SK-N-SH (cell line): ENCODE results near the gene CACNA1D. TPM values are rescaled to one million over a fixed set of nuclear protein-coding genes. Genes with fewer than 3 reads are reported as not detected.

Experiments
- CTCF ChIA-PET: fragments of 300-600, 350-600 bp; formaldehyde crosslinking; extraction: SDS; loops from one replicate; lab custom pipeline; 2021; lab: Yijun Ruan, JAX
- POLR2A ChIA-PET: fragments of 350-600 bp; sonication (Branson Sonifier 250); formaldehyde crosslinking; extraction: SDS; loops from one replicate; lab custom pipeline; 2020; ENCODE audit warnings: antibody characterized with exemption, inconsistent platforms; lab: Yijun Ruan, JAX
- DNase-seq: peaks from one replicate; pipeline ENCODE4 v3.0.0; 2012
- H2AFZ ChIP-seq: fragments of 200-600 bp; sonication (generic); 2 replicates; pipeline ENCODE4 v1.8.1; 2016; ENCODE audit warnings: antibody characterized with exemption, mild to moderate bottlenecking, low read depth
- H3F3A ChIP-seq: fragments of 200-600 bp; sonication (generic); replicated peaks from 2 replicates; pipeline ENCODE3; 2016; ENCODE audit warnings: antibody characterized with exemption, mild to moderate bottlenecking; ENCODE audit not compliant: insufficient read depth
- H3K27ac ChIP-seq, 2 experiments: fragments of 200-500 bp in 1 of 2; fragments of 200-600 bp in 1 of 2; sonication (Bioruptor generic) in 1 of 2; sonication (generic), shearing (Covaris generic) in 1 of 2; 2 replicates each; pipeline versions ENCODE4 v1.5.1 to v1.6.1; 2014 to 2016; ENCODE audit warnings: low read depth in 2 of 2, inconsistent platforms in 1 of 2, low read length in 1 of 2, mild to moderate bottlenecking in 1 of 2, mixed read lengths in 1 of 2
- H3K27me3 ChIP-seq: fragments of 200-600 bp; sonication (generic), shearing (Covaris generic); 2 replicates; pipeline ENCODE4 v1.6.1; 2016; ENCODE audit warnings: mixed run types; ENCODE audit not compliant: insufficient read depth
- H3K36me3 ChIP-seq, 2 experiments: fragments of 200-500 bp in 1 of 2; fragments of 200-600 bp in 1 of 2; sonication (Bioruptor generic) in 1 of 2; sonication (generic) in 1 of 2; replicated peaks in 1 of 2; 2 replicates each; pipeline versions ENCODE3 to v1.5.1; 2014 to 2016; ENCODE audit warnings: low read length in 1 of 2, mild to moderate bottlenecking in 1 of 2; ENCODE audit not compliant: insufficient read depth in 2 of 2, control insufficient read depth in 1 of 2
- H3K4me1 ChIP-seq, 2 experiments: fragments of 200-500 bp in 1 of 2; fragments of 200-600 bp in 1 of 2; sonication (Bioruptor generic) in 1 of 2; sonication (generic), shearing (Covaris generic) in 1 of 2; 2 replicates each; pipeline versions ENCODE4 v1.5.1 to v1.6.1; 2014 to 2016; ENCODE audit warnings: low read depth in 1 of 2, low read length in 1 of 2, mixed run types in 1 of 2; ENCODE audit not compliant: insufficient read depth in 2 of 2, control insufficient read depth in 1 of 2
- H3K4me2 ChIP-seq: fragments of 200-600 bp; sonication (generic), shearing (Covaris generic); 2 replicates; pipeline ENCODE4 v1.6.1; 2017; ENCODE audit warnings: mixed run types
- H3K4me3 ChIP-seq, 2 experiments: fragments of 200-500 bp in 1 of 2; fragments of 200-600 bp in 1 of 2; sonication (Bioruptor generic) in 1 of 2; sonication (generic), shearing (Covaris generic) in 1 of 2; 2 replicates each; pipeline versions ENCODE4 v1.5.1 to v1.8.1; 2014 to 2016; ENCODE audit warnings: low read depth in 2 of 2, inconsistent platforms in 1 of 2, low read length in 1 of 2, mild to moderate bottlenecking in 1 of 2, mixed read lengths in 1 of 2, moderate library complexity in 1 of 2
- H3K79me2 ChIP-seq: fragments of 200-600 bp; sonication (generic); 2 replicates; pipeline ENCODE4 v1.8.1; 2017; ENCODE audit warnings: mild to moderate bottlenecking; ENCODE audit not compliant: insufficient read depth
- H3K9ac ChIP-seq: fragments of 200-600 bp; sonication (generic); 2 replicates; pipeline ENCODE4 v1.6.1; 2017; ENCODE audit warnings: mixed run types
- H3K9me2 ChIP-seq: fragments of 200-600 bp; sonication (generic); 2 replicates; pipeline ENCODE4 v1.6.1; 2017; ENCODE audit warnings: mixed run types
- H3K9me3 ChIP-seq: fragments of 200-600 bp; sonication (generic); 2 replicates; pipeline ENCODE4 v1.6.1; 2017; ENCODE audit warnings: mixed run types, mild to moderate bottlenecking, moderate library complexity
- H4K20me1 ChIP-seq: fragments of 200-600 bp; sonication (generic); 2 replicates; pipeline ENCODE4 v1.6.1; 2017; ENCODE audit warnings: mild to moderate bottlenecking, mixed run types; ENCODE audit not compliant: insufficient read depth
- EP300 ChIP-seq, 2 experiments: IDR thresholded peaks; 2 replicates each; pipeline versions ENCODE4 v1.4.0 to v1.6.1; 2012; ENCODE audit warnings: borderline replicate concordance in 1 of 2, low read depth in 1 of 2, low read length in 1 of 2
- EZH2phosphoT487 ChIP-seq: fragments of 200-600 bp; sonication (generic); IDR thresholded peaks from 2 replicates; pipeline ENCODE4 v1.6.1; 2017; ENCODE audit warnings: low read depth, mixed run types, mild to moderate bottlenecking, antibody characterized with exemption, moderate library complexity, borderline replicate concordance
- FOSL2 ChIP-seq: IDR thresholded peaks from 2 replicates; pipeline ENCODE4 v1.4.0; 2012; ENCODE audit warnings: low read depth, mild to moderate bottlenecking, moderate library complexity, borderline replicate concordance
- FOXJ3 ChIP-seq: sonication (generic); formaldehyde crosslinking; IDR thresholded peaks from 2 replicates; pipeline ENCODE4 v1.5.1; 2020; ENCODE audit warnings: mild to moderate bottlenecking, missing genetic modification reagents
- FOXM1 ChIP-seq: IDR thresholded peaks from 2 replicates; pipeline ENCODE4 v1.4.0; 2012; ENCODE audit warnings: low read depth, mild to moderate bottlenecking
- GABPA ChIP-seq: IDR thresholded peaks from 2 replicates; pipeline ENCODE4 v1.4.0; 2012; ENCODE audit warnings: low read depth, mild to moderate bottlenecking
- GATA2 ChIP-seq: sonication (generic); formaldehyde crosslinking; IDR thresholded peaks from 2 replicates; pipeline ENCODE4 v1.5.0; 2020; ENCODE audit warnings: mild to moderate bottlenecking, missing genetic modification reagents
- MXI1 ChIP-seq: IDR thresholded peaks from 2 replicates; pipeline ENCODE4 v1.6.1; 2012; ENCODE audit warnings: mild to moderate bottlenecking, low read depth, low read length, improper control_type of control experiment
- NFIC ChIP-seq: IDR thresholded peaks from 2 replicates; pipeline ENCODE4 v1.4.0; 2012; ENCODE audit warnings: borderline replicate concordance
- POLR2AphosphoS5 ChIP-seq: IDR thresholded peaks from 2 replicates; pipeline ENCODE4 v1.6.1; 2012; ENCODE audit warnings: low read depth, low read length
- RXRA ChIP-seq: IDR thresholded peaks from 2 replicates; pipeline ENCODE4 v1.4.0; 2012; ENCODE audit warnings: low read depth, mild to moderate bottlenecking, borderline replicate concordance
- SIN3A ChIP-seq: IDR thresholded peaks from 2 replicates; pipeline ENCODE4 v1.6.1; 2012; ENCODE audit warnings: low read depth, mild to moderate bottlenecking, low read length, moderate library complexity, borderline replicate concordance
- TAF1 ChIP-seq: IDR thresholded peaks from 2 replicates; pipeline ENCODE4 v1.6.1; 2012; ENCODE audit warnings: low read depth, mild to moderate bottlenecking, low read length, moderate library complexity, borderline replicate concordance
- USF1 ChIP-seq: IDR thresholded peaks from 2 replicates; pipeline ENCODE4 v1.4.0; 2012; ENCODE audit warnings: low read depth, borderline replicate concordance
- YY1 ChIP-seq: IDR thresholded peaks from 2 replicates; pipeline ENCODE4 v1.4.0; 2012; ENCODE audit warnings: low read depth, mild to moderate bottlenecking
- WGBS: methylation state at CpG from one replicate; pipeline ENCODE4 v1.1.6; 2017; ENCODE audit warnings: low lambda C conversion rate; 5-methylcytosine and 5-hydroxymethylcytosine counted together
- polyA plus RNA-seq, 3 experiments: library from polyadenylated mRNA; depleted of rRNA; stranded (reverse); fragments of >200 nt; gene quantifications; 2 replicates each; pipeline ENCODE4 v1.2.3, GENCODE V29; 2012
- TF ChIP-seq, protein P1 (sequence below): fragments of 200-600 bp; sonication (generic); IDR thresholded peaks from 2 replicates; pipeline ENCODE4 v1.6.1; 2017; ENCODE audit warnings: antibody characterized with exemption, mild to moderate bottlenecking, moderate library complexity

Gene CACNA1D
- polyA plus RNA-seq, 1 of the 3 experiments (the other 2 are of a cell fraction) = 0.12 TPM

DNA sequence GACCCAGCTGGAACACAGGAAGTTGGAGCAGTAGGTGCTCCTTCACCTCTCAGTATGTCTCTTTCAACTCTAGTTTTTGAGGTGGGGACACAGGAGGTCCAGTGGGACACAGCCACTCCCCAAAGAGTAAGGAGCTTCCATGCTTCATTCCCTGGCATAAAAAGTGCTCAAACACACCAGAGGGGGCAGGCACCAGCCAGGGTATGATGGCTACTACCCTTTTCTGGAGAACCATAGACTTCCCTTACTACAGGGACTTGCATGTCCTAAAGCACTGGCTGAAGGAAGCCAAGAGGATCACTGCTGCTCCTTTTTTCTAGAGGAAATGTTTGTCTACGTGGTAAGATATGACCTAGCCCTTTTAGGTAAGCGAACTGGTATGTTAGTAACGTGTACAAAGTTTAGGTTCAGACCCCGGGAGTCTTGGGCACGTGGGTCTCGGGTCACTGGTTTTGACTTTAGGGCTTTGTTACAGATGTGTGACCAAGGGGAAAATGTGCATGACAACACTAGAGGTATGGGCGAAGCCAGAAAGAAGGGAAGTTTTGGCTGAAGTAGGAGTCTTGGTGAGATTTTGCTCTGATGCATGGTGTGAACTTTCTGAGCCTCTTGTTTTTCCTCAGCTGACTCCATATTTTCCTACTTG lies 363.8 kb downstream of the CACNA1D start:
- Histone ChIP-seq H3K4me2 (no peak overlapping the region), H3K27ac (no peak overlapping the region), H3K4me3 (no peak overlapping the region), H2AFZ (no peak overlapping the region), H3K9me3 (no peaks in the 10 kb centered on the region), H3K9me2 (peaks cover 2% of the 10 kb centered on the region; the same call in 1 of the 2 replicates), H4K20me1 (no peaks in the 10 kb centered on the region), H3K4me1 (no peaks in the 10 kb centered on the region), H3F3A (no peaks in the 10 kb centered on the region), H3K79me2 (no peaks in the 10 kb centered on the region), H3K36me3 (peaks cover 14 to 36% of the 10 kb centered on the region in 2 experiments), H3K9ac (no peak overlapping the region), H3K27me3 (no peaks in the 10 kb centered on the region)
- POLR2A ChIA-PET = no interaction called here
- CTCF ChIA-PET = interaction anchor here (1.0 to 1.4 kb wide), 2 partner anchors 18 to 148 kb away, joined by 3 read pairs; no protein-coding TSS in a partner anchor
- no peak for DNase-seq
- no peak for TF ChIP-seq SIN3A
- no peak for TF ChIP-seq FOXJ3 (CRISPR knock-in tag)
- no peak for TF ChIP-seq TAF1
- TF ChIP-seq YY1 = no peak
- no peak for TF ChIP-seq FOSL2
- TF ChIP-seq FOXM1 = no peak
- TF ChIP-seq NFIC = no peak
- TF ChIP-seq, protein P1, sequence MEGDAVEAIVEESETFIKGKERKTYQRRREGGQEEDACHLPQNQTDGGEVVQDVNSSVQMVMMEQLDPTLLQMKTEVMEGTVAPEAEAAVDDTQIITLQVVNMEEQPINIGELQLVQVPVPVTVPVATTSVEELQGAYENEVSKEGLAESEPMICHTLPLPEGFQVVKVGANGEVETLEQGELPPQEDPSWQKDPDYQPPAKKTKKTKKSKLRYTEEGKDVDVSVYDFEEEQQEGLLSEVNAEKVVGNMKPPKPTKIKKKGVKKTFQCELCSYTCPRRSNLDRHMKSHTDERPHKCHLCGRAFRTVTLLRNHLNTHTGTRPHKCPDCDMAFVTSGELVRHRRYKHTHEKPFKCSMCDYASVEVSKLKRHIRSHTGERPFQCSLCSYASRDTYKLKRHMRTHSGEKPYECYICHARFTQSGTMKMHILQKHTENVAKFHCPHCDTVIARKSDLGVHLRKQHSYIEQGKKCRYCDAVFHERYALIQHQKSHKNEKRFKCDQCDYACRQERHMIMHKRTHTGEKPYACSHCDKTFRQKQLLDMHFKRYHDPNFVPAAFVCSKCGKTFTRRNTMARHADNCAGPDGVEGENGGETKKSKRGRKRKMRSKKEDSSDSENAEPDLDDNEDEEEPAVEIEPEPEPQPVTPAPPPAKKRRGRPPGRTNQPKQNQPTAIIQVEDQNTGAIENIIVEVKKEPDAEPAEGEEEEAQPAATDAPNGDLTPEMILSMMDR = no peak
- no peak for TF ChIP-seq POLR2AphosphoS5
- TF ChIP-seq RXRA = no peak
- 87% methylated on average over 7 of the region's 7 CpGs for WGBS

GRCh38 chr3:53859178-53859577 lies 364.8 kb downstream of the CACNA1D start:
- H3K4me1 ChIP-seq = no peaks in the 10 kb centered on the region
- H3K4me2 ChIP-seq = no peak overlapping the region
- peaks cover 2% of the 10 kb centered on the region; the same call in 1 of the 2 replicates for H3K9me2 ChIP-seq
- WGBS = 97% methylated on average over 6 of the region's 6 CpGs
- TF ChIP-seq GABPA = no peak
- no peak for TF ChIP-seq GATA2 (CRISPR knock-in tag)
- no peak for TF ChIP-seq EP300 (IDR thresholded peaks at IDR 0.05; ENCODE audit: borderline replicate concordance in 1 of 2, low read depth in 1 of 2, low read length in 1 of 2)
- TF ChIP-seq MXI1 = no peak
- no peak for TF ChIP-seq FOXJ3 (CRISPR knock-in tag)
- TF ChIP-seq FOSL2 = no peak
- no peak for TF ChIP-seq EZH2phosphoT487
- TF ChIP-seq USF1 = no peak
- CTCF ChIA-PET = no interaction called here
- no peak overlapping the region for H3K4me3 ChIP-seq
- no peaks in the 10 kb centered on the region for H3K79me2 ChIP-seq
- H4K20me1 ChIP-seq = no peaks in the 10 kb centered on the region
- H3K9me3 ChIP-seq = no peaks in the 10 kb centered on the region
- no peak for DNase-seq
- H3K9ac ChIP-seq = no peak overlapping the region
- POLR2A ChIA-PET = no interaction called here
- H3K27ac ChIP-seq = no peak overlapping the region
- no peaks in the 10 kb centered on the region for H3K27me3 ChIP-seq
- H3K36me3 ChIP-seq = peaks cover 16 to 40% of the 10 kb centered on the region in 2 experiments
- H3F3A ChIP-seq = no peaks in the 10 kb centered on the region
- no peak overlapping the region for H2AFZ ChIP-seq
